T-helper 2 cell treated with Interferon-gamma antibody and Interleukin-4, amounts not matched to agents 100 ng/mL and 5 ng/mL, for 36 hours (primary cell): ENCODE data around the gene ASMTL. TPM values are rescaled to one million over a fixed set of nuclear protein-coding genes. Genes with fewer than 3 reads are reported as not detected.
"Not testable (repeated sequence)": the region's sequence is repeated elsewhere in the genome, so short reads cannot be mapped to it uniquely, and the experiment has no call there.

Experiments
- intact Hi-C: fragments of 100-400 bp; cut with micrococcal nuclease; formaldehyde crosslinking; loops from one replicate; pipeline ENCODE4 v1.15.1; 2023
- total RNA-seq: library from RNA; stranded (reverse); gene quantifications from 2 replicates; pipeline ENCODE4 v1.2.3, GENCODE V29; 2022

Gene ASMTL
- total RNA-seq, 1 donor from 2014 or later = 44.3 TPM

DNA sequence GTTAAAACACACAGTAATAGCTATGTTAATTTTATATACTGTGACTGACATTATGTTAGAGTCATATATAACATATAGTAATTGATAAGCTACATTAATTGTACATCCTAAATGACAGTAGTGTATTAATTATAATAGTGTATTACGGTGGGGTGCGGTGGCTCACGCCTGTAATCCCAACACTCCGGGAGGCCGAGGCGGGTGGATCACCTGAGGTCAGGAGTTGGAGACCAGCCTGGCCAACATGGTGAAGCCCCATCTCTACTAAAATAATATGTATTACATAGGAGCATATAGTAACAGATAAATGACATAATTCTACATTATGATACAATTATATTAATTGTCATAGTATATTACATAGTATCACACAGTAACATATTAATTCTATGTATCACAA is 12.2 kb downstream of the ASMTL start:
- intact Hi-C loops = no loop called here

DNA sequence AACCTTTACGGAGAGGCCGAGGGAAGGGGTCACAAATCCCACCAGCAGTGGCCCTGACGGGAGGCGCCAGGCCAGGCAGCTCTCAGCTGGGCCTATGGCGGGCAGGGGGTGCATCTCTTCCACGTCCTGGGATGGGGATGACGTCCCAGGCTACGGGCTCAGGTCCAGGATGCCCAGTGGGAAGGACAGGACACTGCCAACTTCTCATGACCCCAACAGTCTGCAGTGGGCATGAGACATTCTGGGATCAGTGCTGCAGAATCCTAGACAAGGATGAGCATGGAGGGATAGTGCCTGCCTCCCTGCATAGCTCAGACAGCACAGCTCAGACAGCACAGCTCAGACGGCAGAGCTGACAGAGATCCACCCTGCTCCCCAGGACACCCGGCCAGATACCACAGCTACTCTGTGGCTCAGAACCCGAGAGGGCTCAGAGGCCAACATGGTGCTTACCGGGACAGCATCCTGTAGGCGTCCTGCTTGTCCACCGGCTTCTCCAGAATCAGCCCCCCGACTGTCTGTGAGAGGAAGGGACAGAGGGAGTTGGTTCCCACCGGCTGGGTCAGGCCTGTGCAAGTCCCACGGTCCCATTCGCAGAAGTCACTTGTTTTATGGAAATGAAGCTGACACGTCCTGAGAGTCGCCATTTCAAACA is 17.3 kb downstream of the ASMTL start:
- intact Hi-C loops = no loop called here

GRCh38 chrX:1434871-1435240 is 17.9 kb downstream of the ASMTL start:
- intact Hi-C loops = no loop called here

DNA sequence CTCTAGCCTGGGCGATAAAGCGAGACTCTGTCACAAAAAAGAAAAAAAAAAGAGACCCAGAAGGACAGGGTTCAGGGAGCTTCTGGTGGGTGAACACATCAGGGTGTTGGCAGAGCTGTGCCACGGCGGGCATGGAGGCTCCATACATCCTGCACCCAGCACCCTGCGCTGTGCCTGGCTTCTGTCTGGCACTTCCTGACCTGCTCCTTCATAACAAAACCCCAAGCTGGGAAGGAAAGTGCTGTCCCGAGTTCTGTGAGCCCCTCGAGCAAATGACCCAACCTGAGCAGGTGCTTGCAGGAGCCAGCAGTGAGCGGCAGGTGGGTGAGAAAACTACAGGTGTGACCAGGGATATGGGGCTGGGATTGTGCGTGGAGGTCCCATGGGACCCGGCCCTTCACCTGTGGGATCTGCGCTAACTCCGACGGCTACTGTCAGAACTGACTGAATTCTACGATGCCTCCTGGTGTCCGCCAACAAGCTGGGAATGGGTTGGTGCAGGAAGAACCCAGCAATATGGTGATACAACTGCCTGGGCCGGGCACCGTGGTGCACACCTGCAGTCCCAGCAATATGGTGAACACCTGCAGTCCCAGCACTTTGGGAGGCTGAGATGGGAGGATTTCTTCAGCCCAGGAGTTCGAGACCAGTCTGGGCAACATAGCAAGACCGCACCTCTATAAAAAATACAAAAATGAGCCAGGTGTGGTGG is 18.9 kb downstream of the ASMTL start:
- intact Hi-C loops = no loop called here

GRCh38 chrX:1430451-1430850 is 22.3 kb downstream of the ASMTL start:
- intact Hi-C loops = no loop called here

- intact Hi-C loops = no loop called here
Observed at GRCh38 chrX:1427756-1428155, 25.0 kb downstream of the ASMTL start.

DNA sequence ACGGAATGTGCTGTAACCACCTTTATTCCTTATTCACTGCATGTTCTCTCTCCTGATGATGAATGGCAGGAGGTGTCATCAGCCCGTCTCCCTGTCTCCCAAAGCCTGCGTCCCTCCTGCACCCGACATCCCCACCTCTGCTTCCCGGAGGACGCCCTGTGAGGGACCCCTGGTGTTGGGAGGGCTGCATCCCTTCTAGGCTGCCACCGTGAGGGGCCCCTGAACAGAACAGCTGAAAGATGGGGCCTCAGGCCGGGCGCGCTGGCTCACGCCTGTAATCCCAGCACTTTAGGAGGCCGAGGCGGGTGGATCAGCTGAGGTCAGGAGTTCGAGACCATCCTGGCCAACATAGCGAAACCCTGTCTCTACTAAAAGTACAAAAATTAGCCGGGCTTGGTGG is 26.4 kb downstream of the ASMTL start:
- intact Hi-C loops = not testable (repeated sequence)

- intact Hi-C loops = no loop called here
Observed at GRCh38 chrX:1425381-1425780, 27.3 kb downstream of the ASMTL start.

GRCh38 chrX:1424147-1424851 is 28.4 kb downstream of the ASMTL start:
- intact Hi-C loops = no loop called here

GRCh38 chrX:1423215-1423614 is 29.5 kb downstream of the ASMTL start:
- intact Hi-C loops = no loop called here

DNA sequence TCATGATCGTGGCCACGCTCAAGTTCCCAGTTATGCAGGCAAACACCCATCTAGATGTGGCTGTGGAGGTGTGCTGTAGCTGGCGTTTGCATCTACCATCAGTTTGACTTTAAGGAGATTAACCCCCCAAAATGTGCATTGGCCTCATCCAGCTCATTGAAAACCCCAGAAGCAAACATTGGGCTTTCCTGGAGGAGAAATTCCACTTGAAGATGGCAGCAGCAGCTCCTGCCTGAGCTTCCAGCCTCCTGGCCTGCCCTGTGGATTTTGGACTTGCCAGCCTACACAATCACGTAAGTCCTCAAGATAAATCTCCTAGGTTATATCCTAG is 30.6 kb downstream of the ASMTL start:
- intact Hi-C loops = no loop called here

DNA sequence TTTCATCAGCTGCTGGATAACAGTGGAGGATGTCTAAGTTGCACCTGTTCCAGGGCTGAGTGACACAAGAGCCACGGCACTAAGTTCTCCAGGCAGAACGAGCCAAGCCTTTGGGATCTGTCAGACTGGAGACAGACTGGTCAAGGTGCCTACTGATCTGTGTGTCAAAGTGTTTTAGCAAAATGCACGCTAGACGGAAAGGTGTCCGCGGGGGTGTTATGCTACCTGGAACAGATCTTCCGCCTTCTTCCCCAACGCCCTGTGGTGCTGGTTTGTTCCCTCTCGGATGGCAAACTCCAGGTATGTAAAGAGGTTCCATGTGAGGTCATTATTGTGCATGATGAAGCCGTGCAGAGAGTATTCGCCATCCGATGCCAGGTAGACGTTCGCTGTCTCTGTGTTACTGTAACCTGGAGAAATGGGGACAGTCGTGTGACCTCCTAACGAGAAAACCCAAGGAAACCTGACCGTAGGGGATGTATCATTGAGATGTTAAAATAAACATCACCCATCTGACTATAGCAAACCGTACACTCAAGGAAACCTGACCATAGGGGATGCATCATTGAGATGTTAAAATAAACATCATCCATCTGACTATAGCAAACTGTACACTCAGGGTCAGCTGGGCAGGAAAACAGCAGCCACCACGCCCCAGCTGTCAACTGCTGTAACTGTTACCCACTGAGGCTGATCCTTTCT is 31.1 kb downstream of the ASMTL start:
- intact Hi-C loops = no loop called here

GRCh38 chrX:1420371-1420770 is 32.3 kb downstream of the ASMTL start:
- intact Hi-C loops = no loop called here

GRCh38 chrX:1419545-1420355 is 33.0 kb downstream of the ASMTL start:
- intact Hi-C loops = no loop called here

GRCh38 chrX:1418901-1419544 is 33.7 kb downstream of the ASMTL start:
- intact Hi-C loops = no loop called here

GRCh38 chrX:1417921-1418771 is 34.6 kb downstream of the ASMTL start:
- intact Hi-C loops = no loop called here

DNA sequence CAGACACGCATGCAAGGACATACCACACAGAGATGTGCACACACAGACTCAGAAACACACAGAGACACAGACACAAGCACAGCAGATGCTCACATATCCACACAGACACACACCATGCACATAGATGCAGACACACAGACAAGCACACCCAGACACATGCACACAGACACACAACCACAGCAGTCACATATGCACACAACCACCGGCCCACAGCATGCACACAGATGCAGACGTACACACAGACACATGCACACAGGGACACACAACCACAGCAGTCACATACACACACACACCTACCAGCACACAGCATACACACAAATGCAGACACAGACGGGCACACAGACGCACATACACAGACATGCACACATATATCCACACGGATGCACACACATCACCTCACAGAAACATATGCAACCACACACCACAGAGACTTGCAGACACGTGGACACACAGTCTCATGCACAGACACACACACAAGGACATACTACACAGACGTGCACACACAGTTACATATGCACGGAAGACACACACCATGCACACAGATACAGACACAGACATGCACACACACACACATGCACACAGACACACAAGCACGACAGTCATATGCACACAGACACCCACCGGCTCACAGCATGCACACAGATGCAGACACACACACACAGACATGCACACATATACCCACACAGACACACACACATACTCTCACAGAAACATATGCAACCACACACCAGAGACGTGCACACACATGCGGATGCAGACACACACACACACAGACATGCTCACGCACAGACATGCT is 35.5 kb downstream of the ASMTL start:
- intact Hi-C loops = no loop called here

DNA sequence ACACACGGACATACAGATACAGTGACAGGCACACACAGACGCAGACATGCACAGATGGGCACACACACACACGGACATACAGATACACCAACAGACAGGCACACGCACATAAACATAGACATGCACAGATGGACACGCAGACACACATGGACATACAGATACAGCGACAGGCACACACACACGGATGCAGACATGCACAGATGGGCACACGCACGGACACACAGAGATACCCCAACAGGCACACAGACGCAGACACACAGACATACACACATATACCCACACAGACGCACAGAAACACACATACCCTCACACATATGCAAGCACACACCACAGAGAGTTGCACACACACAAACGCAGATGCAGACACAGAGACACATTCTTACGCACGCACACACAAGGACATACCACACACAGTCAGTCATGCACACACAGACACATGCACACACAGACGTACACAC is 36.4 kb downstream of the ASMTL start:
- intact Hi-C loops = no loop called here
